ENCODE results near the gene HLA-DOB.

The HLA-DOB gene

GRCh38 chr6:32843979-32844838 lies 27.4 kb upstream of the HLA-DOB start, which contains the start of gene PSMB8 (continued):
- TF ChIP-seq ZFP30 (CRISPR knock-in tag; IDR thresholded peaks at IDR 0.05) (no peak), ZNF8 (CRISPR knock-in tag; IDR thresholded peaks at IDR 0.05) (no peak), RARB (CRISPR knock-in tag; IDR thresholded peaks at IDR 0.05) (no peak)
- TF ChIP-seq, protein P1, sequence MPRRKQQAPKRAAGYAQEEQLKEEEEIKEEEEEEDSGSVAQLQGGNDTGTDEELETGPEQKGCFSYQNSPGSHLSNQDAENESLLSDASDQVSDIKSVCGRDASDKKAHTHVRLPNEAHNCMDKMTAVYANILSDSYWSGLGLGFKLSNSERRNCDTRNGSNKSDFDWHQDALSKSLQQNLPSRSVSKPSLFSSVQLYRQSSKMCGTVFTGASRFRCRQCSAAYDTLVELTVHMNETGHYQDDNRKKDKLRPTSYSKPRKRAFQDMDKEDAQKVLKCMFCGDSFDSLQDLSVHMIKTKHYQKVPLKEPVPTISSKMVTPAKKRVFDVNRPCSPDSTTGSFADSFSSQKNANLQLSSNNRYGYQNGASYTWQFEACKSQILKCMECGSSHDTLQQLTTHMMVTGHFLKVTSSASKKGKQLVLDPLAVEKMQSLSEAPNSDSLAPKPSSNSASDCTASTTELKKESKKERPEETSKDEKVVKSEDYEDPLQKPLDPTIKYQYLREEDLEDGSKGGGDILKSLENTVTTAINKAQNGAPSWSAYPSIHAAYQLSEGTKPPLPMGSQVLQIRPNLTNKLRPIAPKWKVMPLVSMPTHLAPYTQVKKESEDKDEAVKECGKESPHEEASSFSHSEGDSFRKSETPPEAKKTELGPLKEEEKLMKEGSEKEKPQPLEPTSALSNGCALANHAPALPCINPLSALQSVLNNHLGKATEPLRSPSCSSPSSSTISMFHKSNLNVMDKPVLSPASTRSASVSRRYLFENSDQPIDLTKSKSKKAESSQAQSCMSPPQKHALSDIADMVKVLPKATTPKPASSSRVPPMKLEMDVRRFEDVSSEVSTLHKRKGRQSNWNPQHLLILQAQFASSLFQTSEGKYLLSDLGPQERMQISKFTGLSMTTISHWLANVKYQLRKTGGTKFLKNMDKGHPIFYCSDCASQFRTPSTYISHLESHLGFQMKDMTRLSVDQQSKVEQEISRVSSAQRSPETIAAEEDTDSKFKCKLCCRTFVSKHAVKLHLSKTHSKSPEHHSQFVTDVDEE (CRISPR knock-in tag; IDR thresholded peaks at IDR 0.05): no peak

- TF ChIP-seq TOX (CRISPR knock-in tag; IDR thresholded peaks at IDR 0.05; ENCODE audit: borderline replicate concordance) (no peak), ESRRG (CRISPR knock-in tag; IDR thresholded peaks at IDR 0.05) (no peak), RARB (CRISPR knock-in tag; IDR thresholded peaks at IDR 0.05) (no peak), PPARA (CRISPR knock-in tag; IDR thresholded peaks at IDR 0.05; ENCODE audit: borderline replicate concordance) (no peak), BACH2 (CRISPR knock-in tag; IDR thresholded peaks at IDR 0.05; ENCODE audit: borderline replicate concordance) (no peak), ZFP30 (CRISPR knock-in tag; IDR thresholded peaks at IDR 0.05) (no peak), CREB5 (CRISPR knock-in tag; IDR thresholded peaks at IDR 0.05; ENCODE audit: low read depth) (no peak), CSDC2 (CRISPR knock-in tag; IDR thresholded peaks at IDR 0.05) (no peak), ISL1 (CRISPR knock-in tag; IDR thresholded peaks at IDR 0.05) (no peak), OSR1 (CRISPR knock-in tag; IDR thresholded peaks at IDR 0.05) (no peak), SNAI2 (CRISPR knock-in tag; IDR thresholded peaks at IDR 0.05) (no peak), ZNF70 (CRISPR knock-in tag; IDR thresholded peaks at IDR 0.05) (no peak), ZFP3 (CRISPR knock-in tag; IDR thresholded peaks at IDR 0.05) (no peak)
- TF ChIP-seq, protein P1 (CRISPR knock-in tag; IDR thresholded peaks at IDR 0.05): no peak
- TF ChIP-seq, protein P2, sequence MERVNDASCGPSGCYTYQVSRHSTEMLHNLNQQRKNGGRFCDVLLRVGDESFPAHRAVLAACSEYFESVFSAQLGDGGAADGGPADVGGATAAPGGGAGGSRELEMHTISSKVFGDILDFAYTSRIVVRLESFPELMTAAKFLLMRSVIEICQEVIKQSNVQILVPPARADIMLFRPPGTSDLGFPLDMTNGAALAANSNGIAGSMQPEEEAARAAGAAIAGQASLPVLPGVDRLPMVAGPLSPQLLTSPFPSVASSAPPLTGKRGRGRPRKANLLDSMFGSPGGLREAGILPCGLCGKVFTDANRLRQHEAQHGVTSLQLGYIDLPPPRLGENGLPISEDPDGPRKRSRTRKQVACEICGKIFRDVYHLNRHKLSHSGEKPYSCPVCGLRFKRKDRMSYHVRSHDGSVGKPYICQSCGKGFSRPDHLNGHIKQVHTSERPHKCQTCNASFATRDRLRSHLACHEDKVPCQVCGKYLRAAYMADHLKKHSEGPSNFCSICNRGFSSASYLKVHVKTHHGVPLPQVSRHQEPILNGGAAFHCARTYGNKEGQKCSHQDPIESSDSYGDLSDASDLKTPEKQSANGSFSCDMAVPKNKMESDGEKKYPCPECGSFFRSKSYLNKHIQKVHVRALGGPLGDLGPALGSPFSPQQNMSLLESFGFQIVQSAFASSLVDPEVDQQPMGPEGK (CRISPR knock-in tag; IDR thresholded peaks at IDR 0.05; ENCODE audit: borderline replicate concordance): no peak
- TF ChIP-seq, protein P3, sequence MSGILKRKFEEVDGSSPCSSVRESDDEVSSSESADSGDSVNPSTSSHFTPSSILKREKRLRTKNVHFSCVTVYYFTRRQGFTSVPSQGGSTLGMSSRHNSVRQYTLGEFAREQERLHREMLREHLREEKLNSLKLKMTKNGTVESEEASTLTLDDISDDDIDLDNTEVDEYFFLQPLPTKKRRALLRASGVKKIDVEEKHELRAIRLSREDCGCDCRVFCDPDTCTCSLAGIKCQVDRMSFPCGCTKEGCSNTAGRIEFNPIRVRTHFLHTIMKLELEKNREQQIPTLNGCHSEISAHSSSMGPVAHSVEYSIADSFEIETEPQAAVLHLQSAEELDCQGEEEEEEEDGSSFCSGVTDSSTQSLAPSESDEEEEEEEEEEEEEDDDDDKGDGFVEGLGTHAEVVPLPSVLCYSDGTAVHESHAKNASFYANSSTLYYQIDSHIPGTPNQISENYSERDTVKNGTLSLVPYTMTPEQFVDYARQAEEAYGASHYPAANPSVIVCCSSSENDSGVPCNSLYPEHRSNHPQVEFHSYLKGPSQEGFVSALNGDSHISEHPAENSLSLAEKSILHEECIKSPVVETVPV (CRISPR knock-in tag; IDR thresholded peaks at IDR 0.05): no peak
- TF ChIP-seq, protein P4, sequence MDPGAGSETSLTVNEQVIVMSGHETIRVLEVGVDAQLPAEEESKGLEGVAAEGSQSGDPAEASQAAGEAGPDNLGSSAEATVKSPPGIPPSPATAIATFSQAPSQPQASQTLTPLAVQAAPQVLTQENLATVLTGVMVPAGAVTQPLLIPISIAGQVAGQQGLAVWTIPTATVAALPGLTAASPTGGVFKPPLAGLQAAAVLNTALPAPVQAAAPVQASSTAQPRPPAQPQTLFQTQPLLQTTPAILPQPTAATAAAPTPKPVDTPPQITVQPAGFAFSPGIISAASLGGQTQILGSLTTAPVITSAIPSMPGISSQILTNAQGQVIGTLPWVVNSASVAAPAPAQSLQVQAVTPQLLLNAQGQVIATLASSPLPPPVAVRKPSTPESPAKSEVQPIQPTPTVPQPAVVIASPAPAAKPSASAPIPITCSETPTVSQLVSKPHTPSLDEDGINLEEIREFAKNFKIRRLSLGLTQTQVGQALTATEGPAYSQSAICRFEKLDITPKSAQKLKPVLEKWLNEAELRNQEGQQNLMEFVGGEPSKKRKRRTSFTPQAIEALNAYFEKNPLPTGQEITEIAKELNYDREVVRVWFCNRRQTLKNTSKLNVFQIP (CRISPR knock-in tag; IDR thresholded peaks at IDR 0.05; ENCODE audit: borderline replicate concordance, low read depth): no peak
- peak; percentile 1; the same call in 2 of the 3 replicates for ATAC-seq
Observed at GRCh38 chr6:32843331-32843978, 26.7 kb upstream of the HLA-DOB start.
